Urinary bladder (tissue), 4 donors: ENCODE results near the gene WIPF3. TPM values are rescaled to one million over a fixed set of nuclear protein-coding genes. Genes with fewer than 3 reads are reported as not detected.
"Not testable (repeated sequence)": the region's sequence is repeated elsewhere in the genome, so short reads cannot be mapped to it uniquely, and the experiment has no call there.

Experiments
- DNase-seq: peaks from one replicate; pipeline ENCODE4 v3.0.0-alpha.2; 2015; ENCODE audit errors: extremely low spot score
- H3K27ac ChIP-seq: one replicate; pipeline ENCODE4 v1.5.1; 2013; ENCODE audit warnings: low read depth, mild to moderate bottlenecking, moderate library complexity
- H3K36me3 ChIP-seq: one replicate; pipeline ENCODE4 v1.6.1; 2013; ENCODE audit warnings: mild to moderate bottlenecking, moderate library complexity; ENCODE audit not compliant: insufficient read depth
- H3K4me1 ChIP-seq: one replicate; pipeline ENCODE4 v1.6.1; 2013; ENCODE audit warnings: mild to moderate bottlenecking, moderate library complexity; ENCODE audit not compliant: insufficient read depth
- H3K4me3 ChIP-seq: one replicate; pipeline ENCODE4 v1.5.1; 2013; ENCODE audit warnings: low read depth, low read length
- WGBS: extraction: QIAGEN DNeasy Blood & Tissue Kit; methylation state at CpG from one replicate; pipeline ENCODE4 v1.1.7; 2013; 5-methylcytosine and 5-hydroxymethylcytosine counted together
- polyA plus RNA-seq: library from polyadenylated mRNA; stranded (reverse); fragments of 200-250 nt; gene quantifications from one replicate; pipeline ENCODE4 v1.2.3, GENCODE V29; 2013
- small RNA-seq: library from RNA; depleted of rRNA; stranded (forward); fragments of <200 nt; gene quantifications from one replicate; pipeline ENCODE3, GENCODE V24; 2014
- total RNA-seq: library from RNA; depleted of rRNA; stranded (reverse); fragments of >200 nt; gene quantifications from one replicate; pipeline ENCODE4 v1.2.3, GENCODE V29; 2014
- donor health status: healthy with polysubstance abuse.
- donor health status: healthy.

WIPF3 gene
- total and polyA plus RNA-seq, 2 donors = 0.95 to 3.4 TPM

GRCh38 chr7:29955075-29955792 is 148.9 kb downstream of the WIPF3 start:
- WGBS = 89% methylated on average over 7 of the region's 7 CpGs
- no peak for DNase-seq
- Histone ChIP-seq H3K36me3 (peaks cover 2% of the 10 kb centered on the region), H3K4me3 (no peak overlapping the region), H3K4me1 (no peaks in the 10 kb centered on the region), H3K27ac (no peak overlapping the region)

GRCh38 chr7:29955799-29956486 is 149.6 kb downstream of the WIPF3 start:
- no peak overlapping the region for H3K4me3 ChIP-seq
- WGBS = 58% methylated on average over 8 of the region's 8 CpGs
- no peak overlapping the region for H3K27ac ChIP-seq
- no peak for DNase-seq
- peaks cover 2% of the 10 kb centered on the region for H3K36me3 ChIP-seq
- H3K4me1 ChIP-seq = no peaks in the 10 kb centered on the region

DNA sequence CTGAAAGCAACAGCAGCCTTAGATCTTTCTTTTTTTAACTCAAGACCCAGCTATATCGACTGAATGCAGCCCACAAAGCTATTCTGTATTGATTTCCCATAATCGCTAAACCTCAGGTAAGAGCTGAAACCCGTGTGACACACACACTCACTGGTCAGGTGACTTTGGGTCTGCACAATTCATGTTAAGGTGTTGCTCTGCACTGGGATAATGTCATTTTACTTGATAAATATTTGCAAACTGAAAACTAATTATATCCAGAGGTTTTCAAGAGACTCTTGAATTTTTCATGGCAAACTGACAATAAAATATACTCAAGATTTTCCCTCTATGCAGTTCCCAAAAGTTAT is 150.2 kb downstream of the WIPF3 start:
- H3K36me3 ChIP-seq = peaks cover 2% of the 10 kb centered on the region
- H3K27ac ChIP-seq = no peak overlapping the region
- no peak for DNase-seq
- no peaks in the 10 kb centered on the region for H3K4me1 ChIP-seq
- no peak overlapping the region for H3K4me3 ChIP-seq
- 69% methylated on average over 3 of the region's 3 CpGs for WGBS

DNA sequence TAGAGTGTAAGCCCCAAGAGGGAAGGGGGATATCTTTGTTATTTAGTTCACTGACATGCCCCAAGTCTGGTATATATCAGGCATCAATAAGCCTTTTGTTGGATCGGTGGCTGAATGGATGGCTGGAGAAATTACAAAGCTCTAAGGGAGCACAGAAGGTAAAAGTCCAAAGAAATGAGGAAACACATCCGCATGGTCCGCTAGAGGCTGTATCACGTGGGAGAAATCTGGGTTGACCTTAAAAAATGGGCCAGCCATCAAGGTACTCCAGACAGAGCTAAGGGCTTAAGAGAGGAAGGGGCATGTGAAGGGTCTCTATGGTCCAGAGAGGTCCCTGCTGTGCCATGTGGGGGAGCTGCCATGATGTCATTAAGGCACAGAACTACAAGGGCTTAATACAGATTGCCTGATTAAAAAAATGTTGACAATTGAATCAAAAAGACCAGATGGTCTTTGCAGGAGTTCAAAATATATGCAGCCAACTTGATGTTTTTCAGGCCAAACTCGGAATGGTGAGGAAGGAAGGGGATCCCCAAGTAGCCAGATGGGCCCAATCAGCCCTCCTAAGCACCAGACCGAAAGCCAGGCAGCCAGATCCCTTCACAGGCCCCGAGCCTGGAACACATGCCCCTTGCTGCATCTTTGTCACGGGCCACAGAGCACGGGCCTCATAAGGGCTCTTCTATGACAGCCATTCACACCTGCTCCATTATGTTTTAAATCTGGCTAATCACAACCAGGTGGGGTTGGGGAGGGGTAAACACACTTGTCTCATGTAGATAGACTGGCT is 151.4 kb downstream of the WIPF3 start:
- Histone ChIP-seq H3K36me3 (peaks cover 2% of the 10 kb centered on the region), H3K4me3 (no peak overlapping the region)
- WGBS = 85% methylated on average over 9 of the region's 9 CpGs

GRCh38 chr7:29958667-29959358 is 152.5 kb downstream of the WIPF3 start:
- no peak overlapping the region for H3K27ac ChIP-seq
- no peaks in the 10 kb centered on the region for H3K4me1 ChIP-seq
- no peak for DNase-seq
- H3K4me3 ChIP-seq = no peak overlapping the region
- WGBS = 92% methylated on average over 8 of the region's 8 CpGs
- H3K36me3 ChIP-seq = peaks cover 2% of the 10 kb centered on the region

More for the DNA sequence above, 151.4 kb downstream of the WIPF3 start:
- DNase-seq = no peak
- Histone ChIP-seq H3K27ac (no peak overlapping the region), H3K4me1 (no peaks in the 10 kb centered on the region)

DNA sequence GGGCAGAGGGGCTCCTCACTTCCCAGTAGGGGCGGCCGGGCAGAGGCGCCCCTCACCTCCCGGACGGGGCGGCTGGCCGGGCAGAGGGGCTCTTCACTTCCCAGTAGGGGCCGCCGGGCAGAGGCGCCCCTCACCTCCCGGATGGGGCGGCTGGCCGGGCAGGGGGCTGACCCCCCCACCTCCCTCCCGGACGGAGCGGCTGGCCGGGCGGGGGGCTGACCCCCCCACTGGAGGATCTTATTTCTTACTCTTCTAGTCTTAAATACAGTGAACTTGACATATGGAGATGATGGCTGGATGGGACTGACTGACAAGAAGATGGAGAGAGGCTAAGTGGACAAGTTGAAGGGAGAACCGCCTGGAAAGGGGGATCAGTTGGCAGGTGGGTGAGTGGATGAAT is 155.3 kb downstream of the WIPF3 start:
- DNase-seq, H3K36me3 ChIP-seq, H3K27ac ChIP-seq, H3K4me1 ChIP-seq, H3K4me3 ChIP-seq: not testable (repeated sequence)
- over 99% methylated on average over 15 of the region's 19 CpGs for WGBS

GRCh38 chr7:29962035-29962434 is 155.7 kb downstream of the WIPF3 start:
- no peak for DNase-seq
- 96% methylated on average over 1 of the region's 1 CpG for WGBS

DNA sequence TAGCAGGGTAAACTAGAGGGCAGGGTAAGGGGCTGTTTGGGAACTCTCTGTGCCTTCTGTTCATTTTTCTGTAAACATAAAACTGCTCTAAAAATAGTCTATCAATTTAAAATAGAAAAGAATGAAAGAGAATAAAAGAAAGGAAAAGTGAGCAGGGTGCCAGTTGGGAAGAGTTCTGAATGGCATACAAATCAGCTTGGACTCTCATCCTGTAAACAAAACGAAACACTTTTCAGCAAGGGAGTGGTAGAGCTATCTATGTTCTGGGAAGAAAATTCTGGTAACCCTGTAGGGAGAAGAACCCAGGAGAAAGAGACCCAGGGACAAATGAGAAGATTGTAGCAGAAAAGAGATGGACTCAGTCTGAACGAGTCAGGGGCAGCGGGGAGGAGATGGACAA is 158.7 kb downstream of the WIPF3 start:
- WGBS = 73% methylated on average over 3 of the region's 3 CpGs
- H3K4me1 ChIP-seq = no peaks in the 10 kb centered on the region
- no peak overlapping the region for H3K27ac ChIP-seq
- DNase-seq = no peak
- no peak overlapping the region for H3K4me3 ChIP-seq
- no peaks in the 10 kb centered on the region for H3K36me3 ChIP-seq

More at GRCh38 chr7:29962035-29962434, 155.7 kb downstream of the WIPF3 start:
- Histone ChIP-seq H3K4me1 (no peaks in the 10 kb centered on the region), H3K27ac (no peak overlapping the region), H3K4me3 (no peak overlapping the region), H3K36me3 (peaks cover 2% of the 10 kb centered on the region)

Small RNA genes within 50 kb of the gene (small RNA-seq; reads per million reads assigned to genes)
- not detected for gene RF01210

Other genes starting within 250 kb of the WIPF3 start
- gene PRR15, start 242.7 kb upstream of the WIPF3 start, total RNA-seq = 3.0 TPM
- gene PRR15, start 242.7 kb upstream of the WIPF3 start, polyA plus RNA-seq = 4.8 TPM
- 44.5 TPM for gene SCRN1, start 183.3 kb downstream of the WIPF3 start, total RNA-seq
- gene SCRN1, start 183.3 kb downstream of the WIPF3 start, polyA plus RNA-seq = 39.6 TPM
- gene FKBP14, start 220.2 kb downstream of the WIPF3 start, total RNA-seq = 79.1 TPM
- gene FKBP14, start 220.2 kb downstream of the WIPF3 start, polyA plus RNA-seq = 9.1 TPM
- 21.3 TPM for gene PLEKHA8, start 221.9 kb downstream of the WIPF3 start, total RNA-seq
- gene PLEKHA8, start 221.9 kb downstream of the WIPF3 start, polyA plus RNA-seq = 4.6 TPM